ENCODE data around the gene CFAP77.

CFAP77 gene

DNA sequence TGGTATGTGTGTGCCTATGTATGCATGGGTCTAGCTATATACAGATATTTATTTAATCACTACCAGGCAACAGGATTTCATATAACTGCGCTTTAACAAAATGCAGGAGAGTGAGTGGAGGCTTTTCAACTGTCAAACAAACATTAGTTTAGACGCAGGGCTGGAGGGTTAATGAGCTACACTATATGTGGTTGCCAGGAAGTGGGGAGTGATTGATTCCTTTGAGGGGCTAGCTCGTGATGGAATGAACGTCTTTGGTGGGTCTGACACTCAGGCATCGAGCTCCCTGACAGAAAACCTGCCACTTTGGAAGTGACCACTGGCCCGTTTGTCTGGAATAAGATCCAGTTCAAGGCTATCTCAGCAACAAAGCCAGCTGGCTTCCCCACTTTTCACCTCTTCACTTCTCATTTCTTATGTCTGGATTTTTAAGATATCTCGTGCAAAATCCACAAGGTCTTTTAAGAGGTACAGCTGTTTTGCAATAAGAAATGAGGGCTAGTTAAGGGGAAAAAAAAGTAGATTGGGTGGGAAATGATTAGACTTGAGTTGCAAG, 78.0 kb downstream of the CFAP77 start:
- TF ChIP-seq, protein P1, sequence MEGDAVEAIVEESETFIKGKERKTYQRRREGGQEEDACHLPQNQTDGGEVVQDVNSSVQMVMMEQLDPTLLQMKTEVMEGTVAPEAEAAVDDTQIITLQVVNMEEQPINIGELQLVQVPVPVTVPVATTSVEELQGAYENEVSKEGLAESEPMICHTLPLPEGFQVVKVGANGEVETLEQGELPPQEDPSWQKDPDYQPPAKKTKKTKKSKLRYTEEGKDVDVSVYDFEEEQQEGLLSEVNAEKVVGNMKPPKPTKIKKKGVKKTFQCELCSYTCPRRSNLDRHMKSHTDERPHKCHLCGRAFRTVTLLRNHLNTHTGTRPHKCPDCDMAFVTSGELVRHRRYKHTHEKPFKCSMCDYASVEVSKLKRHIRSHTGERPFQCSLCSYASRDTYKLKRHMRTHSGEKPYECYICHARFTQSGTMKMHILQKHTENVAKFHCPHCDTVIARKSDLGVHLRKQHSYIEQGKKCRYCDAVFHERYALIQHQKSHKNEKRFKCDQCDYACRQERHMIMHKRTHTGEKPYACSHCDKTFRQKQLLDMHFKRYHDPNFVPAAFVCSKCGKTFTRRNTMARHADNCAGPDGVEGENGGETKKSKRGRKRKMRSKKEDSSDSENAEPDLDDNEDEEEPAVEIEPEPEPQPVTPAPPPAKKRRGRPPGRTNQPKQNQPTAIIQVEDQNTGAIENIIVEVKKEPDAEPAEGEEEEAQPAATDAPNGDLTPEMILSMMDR (IDR thresholded peaks at IDR 0.05; ENCODE audit: low read depth, low read length) = no peak
- DNase-seq (ENCODE audit: extremely low read depth, low read depth) = no peak

DNA sequence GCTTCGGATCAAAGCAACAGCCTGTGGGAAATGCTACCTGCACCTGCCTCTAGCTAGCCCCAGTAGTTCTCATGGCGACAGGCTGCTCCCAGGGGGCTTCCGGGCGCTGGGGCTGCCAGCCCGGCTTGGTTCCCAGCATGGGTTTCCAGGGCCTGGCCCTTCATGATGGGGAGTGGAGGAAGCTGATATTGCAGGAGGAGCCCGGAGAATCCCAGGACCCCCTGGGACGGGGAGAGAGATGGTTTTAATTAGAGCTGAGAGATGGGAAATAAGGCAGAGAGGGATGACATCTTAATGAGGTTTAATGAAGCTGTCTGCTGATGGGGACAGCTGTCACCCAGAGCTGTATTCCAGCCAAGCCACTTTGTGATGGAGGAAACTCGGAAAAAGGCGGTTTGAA, 78.6 kb downstream of the CFAP77 start:
- TF ChIP-seq, protein P1 (IDR thresholded peaks at IDR 0.05; ENCODE audit: low read depth, low read length) = no peak
- DNase-seq (ENCODE audit: extremely low read depth, low read depth) = no peak

GRCh38 chr9:132489536-132489935, 79.5 kb downstream of the CFAP77 start:
- TF ChIP-seq, protein P1 (IDR thresholded peaks at IDR 0.05; ENCODE audit: low read depth, low read length) = no peak
- no peak for DNase-seq (ENCODE audit: extremely low read depth, low read depth)

DNA sequence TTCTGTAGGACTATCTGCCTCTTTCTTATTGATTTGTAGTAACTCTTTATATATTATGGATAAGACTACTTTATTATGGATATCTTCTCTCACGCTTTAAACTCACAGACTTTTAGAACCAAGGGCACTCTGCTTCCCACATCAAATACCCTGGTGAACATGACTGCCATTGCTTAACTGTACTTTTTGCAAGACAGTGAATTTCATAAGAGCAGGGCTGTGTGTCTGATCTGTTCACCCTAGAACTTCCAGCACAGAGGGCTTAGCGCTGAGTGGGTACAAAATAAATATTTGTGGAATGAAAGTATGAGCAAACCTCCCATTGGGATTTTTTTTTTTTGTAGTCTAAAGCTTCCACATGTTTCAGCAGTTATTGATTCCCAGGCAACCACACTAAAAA, 84.8 kb downstream of the CFAP77 start:
- DNase-seq (ENCODE audit: extremely low read depth, low read depth) = no peak
- TF ChIP-seq, protein P1 (IDR thresholded peaks at IDR 0.05; ENCODE audit: low read depth, low read length) = no peak

DNA sequence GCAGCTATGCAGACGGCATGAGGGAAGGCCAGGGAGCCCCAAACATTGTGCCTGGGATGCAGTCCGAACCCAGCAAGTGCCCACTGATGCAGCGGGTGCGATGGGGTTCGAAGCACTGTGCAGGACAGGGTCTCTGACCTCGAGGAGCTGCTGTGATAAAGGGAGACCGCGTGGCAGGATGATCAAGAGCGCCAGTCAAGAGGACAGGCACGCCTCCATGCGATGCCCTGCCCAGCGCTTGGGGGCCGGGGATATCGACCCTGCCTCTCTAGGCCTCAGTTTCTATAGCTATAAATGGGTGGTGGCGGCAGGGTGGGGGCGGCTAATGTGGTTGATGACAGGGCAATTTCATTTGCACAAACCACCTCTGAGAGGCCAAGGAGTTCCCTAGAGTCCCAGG, 87.7 kb downstream of the CFAP77 start:
- DNase-seq (ENCODE audit: extremely low read depth, low read depth) = no peak
- TF ChIP-seq, protein P1 (IDR thresholded peaks at IDR 0.05; ENCODE audit: low read depth, low read length) = no peak

DNA sequence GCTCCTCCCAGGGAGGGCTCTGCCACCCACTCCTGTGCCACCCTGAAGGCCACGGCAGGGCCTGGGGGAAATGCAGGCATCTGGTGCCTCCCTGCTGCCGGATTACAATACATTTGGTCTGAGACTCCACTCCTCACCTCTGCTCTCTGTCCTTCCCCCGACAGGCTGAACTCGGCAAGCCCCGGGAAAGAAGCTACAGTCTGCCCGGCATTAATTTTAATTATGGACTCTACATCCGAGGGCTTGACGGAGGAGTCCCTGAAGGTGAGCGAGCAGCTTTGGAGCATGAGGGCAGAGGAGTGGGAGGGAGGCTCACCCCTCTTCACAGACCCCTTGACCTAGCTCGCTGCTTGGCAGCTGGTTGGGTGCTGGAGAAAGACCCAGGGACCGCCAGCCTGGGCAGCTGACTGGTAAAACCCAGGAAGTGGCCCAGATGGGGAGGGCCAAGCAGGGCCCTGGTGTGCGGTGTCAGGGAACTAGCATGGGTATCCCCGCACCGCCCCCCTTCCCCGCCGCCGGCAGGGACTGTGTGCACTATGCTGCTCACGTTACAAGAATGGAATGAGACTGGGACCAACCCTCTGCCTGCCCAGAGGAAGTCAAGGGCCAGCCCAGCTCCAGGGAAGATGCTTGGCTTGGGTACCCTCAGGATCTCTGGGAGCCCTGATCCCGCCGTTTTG, 88.7 kb downstream of the CFAP77 start:
- no peak for DNase-seq (ENCODE audit: extremely low read depth, low read depth)
- TF ChIP-seq, protein P1 (IDR thresholded peaks at IDR 0.05; ENCODE audit: low read depth, low read length) = no peak

- TF ChIP-seq, protein P1 (IDR thresholded peaks at IDR 0.05; ENCODE audit: low read depth, low read length) = no peak
- no peak for DNase-seq (ENCODE audit: extremely low read depth, low read depth)
Measured at GRCh38 chr9:132499251-132499650, 89.2 kb downstream of the CFAP77 start.
